DMS114 treated with DMSO at 0.1 percent for 48 hours (cell line): Measurements from ENCODE around the gene RSPO4.

Experiments
- DNase-seq: peaks from one replicate; lab custom pipeline; 2025; ENCODE audit not compliant: unreplicated experiment; lab: John Stamatoyannopoulos, UW

RSPO4 gene

GRCh38 chr20:944774-945410 is 57.2 kb downstream of the RSPO4 start:
- no peak for DNase-seq

GRCh38 chr20:944148-944547 is 58.0 kb downstream of the RSPO4 start:
- DNase-seq = no peak

- DNase-seq = no peak
Measured at GRCh38 chr20:942611-943010, 59.5 kb downstream of the RSPO4 start.

GRCh38 chr20:940926-941325 is 61.2 kb downstream of the RSPO4 start:
- no peak for DNase-seq

- DNase-seq = no peak
Measured at GRCh38 chr20:939606-940005, 62.5 kb downstream of the RSPO4 start.

- no peak for DNase-seq
Measured at GRCh38 chr20:934186-934840, 67.8 kb downstream of the RSPO4 start.

GRCh38 chr20:933029-933428 is 69.1 kb downstream of the RSPO4 start:
- DNase-seq = no peak

GRCh38 chr20:931401-931800 is 70.7 kb downstream of the RSPO4 start:
- no peak for DNase-seq

- no peak for DNase-seq
Measured at GRCh38 chr20:926670-927069, 75.4 kb downstream of the RSPO4 start.

GRCh38 chr20:925516-925915 is 76.6 kb downstream of the RSPO4 start:
- no peak for DNase-seq

GRCh38 chr20:924639-925038 is 77.5 kb downstream of the RSPO4 start:
- no peak for DNase-seq

GRCh38 chr20:922781-923180 is 79.3 kb downstream of the RSPO4 start:
- DNase-seq = no peak

GRCh38 chr20:921068-921467 is 81.0 kb downstream of the RSPO4 start:
- DNase-seq = no peak

- DNase-seq = no peak
Measured at GRCh38 chr20:920311-920710, 81.8 kb downstream of the RSPO4 start.

GRCh38 chr20:919491-919916 is 82.6 kb downstream of the RSPO4 start:
- no peak for DNase-seq

GRCh38 chr20:917416-917815 is 84.7 kb downstream of the RSPO4 start:
- no peak for DNase-seq

GRCh38 chr20:916825-917224 is 85.3 kb downstream of the RSPO4 start:
- no peak for DNase-seq

- DNase-seq = no peak
Measured at GRCh38 chr20:916125-916799, 85.8 kb downstream of the RSPO4 start, which contains the start of gene ANGPT4. Gene ANGPT4, minus strand, starts transcription at chr20:916334. Its CDS starts 120 bp downstream, at chr20:916214.

- no peak for DNase-seq
Measured at GRCh38 chr20:914727-915498, 87.2 kb downstream of the RSPO4 start.

GRCh38 chr20:913306-913849 is 88.7 kb downstream of the RSPO4 start:
- DNase-seq = no peak

GRCh38 chr20:911882-912600 is 90.1 kb downstream of the RSPO4 start:
- DNase-seq = no peak
